Activated T-helper 1 cell treated with anti-CD3 and anti-CD28 coated beads, Interleukin-12 subunit alpha, Interleukin-12 subunit beta, Interleukin-2, Interleukin-4 antibody, amounts not matched to agents 30 ng/mL and 10 ng/mL and 1 ng/mL, durations not matched to agents 14 hours and 24 hours and 36 hours (primary cell): ENCODE data around the gene MRI1. TPM values are rescaled to one million over a fixed set of nuclear protein-coding genes. Genes with fewer than 3 reads are reported as not detected.
"Not testable (repeated sequence)": the region's sequence is repeated elsewhere in the genome, so short reads cannot be mapped to it uniquely, and the experiment has no call there.

Experiments
- DNase-seq: peaks from one replicate; pipeline ENCODE4 v3.0.0; 2021; ENCODE audit warnings: low spot score
- H3K27ac Mint-ChIP-seq: one replicate; pipeline ENCODE4 v1.8.0; 2021; ENCODE audit warnings: mild to moderate bottlenecking, mixed read lengths
- H3K27me3 Mint-ChIP-seq: one replicate; pipeline ENCODE4 v1.8.0; 2022; ENCODE audit warnings: mild to moderate bottlenecking, moderate library complexity, mixed read lengths; ENCODE audit not compliant: insufficient read depth
- H3K36me3 Mint-ChIP-seq: one replicate; pipeline ENCODE4 v1.8.0; 2021; ENCODE audit warnings: low read depth, mixed read lengths
- H3K4me1 Mint-ChIP-seq: one replicate; pipeline ENCODE4 v1.8.0; 2021; ENCODE audit warnings: low read depth, mixed read lengths
- H3K4me3 Mint-ChIP-seq: one replicate; pipeline ENCODE4 v1.8.0; 2021; ENCODE audit warnings: mild to moderate bottlenecking, moderate library complexity, mixed read lengths
- H3K9me3 Mint-ChIP-seq: one replicate; pipeline ENCODE4 v1.8.0; 2021; ENCODE audit warnings: mixed read lengths
- intact Hi-C: fragments of 100-400 bp; cut with micrococcal nuclease; formaldehyde crosslinking; loops from one replicate; pipeline ENCODE4 v1.15.1; 2024
- total RNA-seq: library from RNA; stranded (reverse); gene quantifications from 2 replicates; pipeline ENCODE4 v1.2.3, GENCODE V29; 2022

MRI1 gene
- total RNA-seq, 1 donor from 2014 or later = 46.5 TPM

- DNase-seq = no peak
- Mint-ChIP-seq H3K4me3 (no peak overlapping the region), H3K27ac (no peak overlapping the region), H3K27me3 (no peaks in the 10 kb centered on the region), H3K36me3 (peaks cover 5% of the 10 kb centered on the region), H3K4me1 (peaks cover 26% of the 10 kb centered on the region), H3K9me3 (no peaks in the 10 kb centered on the region)
- intact Hi-C loops = loop anchor here (2.0 kb wide), 1 partner anchor 55 kb away; no protein-coding TSS in a partner anchor
Observed at GRCh38 chr19:13783565-13784500, 19.5 kb downstream of the MRI1 start.

- H3K36me3 Mint-ChIP-seq = no peaks in the 10 kb centered on the region
- H3K4me1 Mint-ChIP-seq = peaks cover 31% of the 10 kb centered on the region
- H3K4me3 Mint-ChIP-seq = peak overlapping the region; percentile 15
- no peaks in the 10 kb centered on the region for H3K27me3 Mint-ChIP-seq
- intact Hi-C loops = loop anchor here (1.0 to 5.0 kb wide), 4 partner anchors 10 to 508 kb away; partner anchors contain the start of gene ZSWIM4
- peak; percentile 45 for DNase-seq
- H3K9me3 Mint-ChIP-seq = no peaks in the 10 kb centered on the region
- peak overlapping the region; percentile 55 for H3K27ac Mint-ChIP-seq
Observed at GRCh38 chr19:13784731-13785452, 20.6 kb downstream of the MRI1 start.

GRCh38 chr19:13788991-13789390 is 24.7 kb downstream of the MRI1 start:
- H3K4me1 Mint-ChIP-seq = peaks cover 32% of the 10 kb centered on the region
- H3K27ac Mint-ChIP-seq = peak overlapping the region; percentile 87
- no peaks in the 10 kb centered on the region for H3K36me3 Mint-ChIP-seq
- H3K9me3 Mint-ChIP-seq = no peaks in the 10 kb centered on the region
- peak; percentile 19 for DNase-seq
- no peaks in the 10 kb centered on the region for H3K27me3 Mint-ChIP-seq
- intact Hi-C loops = loop anchor here (5.0 kb wide), 1 partner anchor 512 kb away; no protein-coding TSS in a partner anchor
- peak overlapping the region; percentile 45 for H3K4me3 Mint-ChIP-seq

- Mint-ChIP-seq H3K27ac (peak overlapping the region; percentile 71), H3K27me3 (no peaks in the 10 kb centered on the region), H3K36me3 (no peaks in the 10 kb centered on the region), H3K4me3 (no peak overlapping the region), H3K9me3 (no peaks in the 10 kb centered on the region), H3K4me1 (peaks cover 35% of the 10 kb centered on the region)
- intact Hi-C loops = no loop called here
- DNase-seq = no peak
Observed at GRCh38 chr19:13790354-13790753, 26.0 kb downstream of the MRI1 start.

GRCh38 chr19:13793317-13793716 is 29.0 kb downstream of the MRI1 start:
- H3K9me3 Mint-ChIP-seq, intact Hi-C loops, DNase-seq, H3K27ac Mint-ChIP-seq, H3K27me3 Mint-ChIP-seq, H3K36me3 Mint-ChIP-seq: not testable (repeated sequence)
- Mint-ChIP-seq H3K4me3 (peak overlapping the region; percentile 99), H3K4me1 (peaks cover 42% of the 10 kb centered on the region)

GRCh38 chr19:13794398-13794756 is 30.1 kb downstream of the MRI1 start:
- no peak for DNase-seq
- intact Hi-C loops = no loop called here
- no peaks in the 10 kb centered on the region for H3K36me3 Mint-ChIP-seq

GRCh38 chr19:13794757-13795589 is 30.7 kb downstream of the MRI1 start, which contains the start of gene ZSWIM4:
TSS of gene ZSWIM4 (plus strand) at chr19:13795443. CDS start at chr19:13795649, 206 bp downstream.
- Mint-ChIP-seq H3K27ac (peak within 1 kb of the TSS; percentile 93), H3K9me3 (no peaks in the 10 kb centered on the region), H3K4me3 (peak within 1 kb of the TSS; percentile 99), H3K27me3 (no peaks in the 10 kb centered on the region), H3K4me1 (peaks cover 33% of the 10 kb centered on the region), H3K36me3 (no peaks in the 10 kb centered on the region)
- DNase-seq = peak; percentile 95
- intact Hi-C loops = loop anchor here (1.0 to 5.0 kb wide), 7 partner anchors 10 to 157 kb away; partner anchors contain the start of genes C19orf53 and DCAF15

More at GRCh38 chr19:13794398-13794756, 30.1 kb downstream of the MRI1 start:
- Mint-ChIP-seq H3K9me3 (no peaks in the 10 kb centered on the region), H3K27me3 (no peaks in the 10 kb centered on the region), H3K4me1 (peaks cover 33% of the 10 kb centered on the region), H3K27ac (peak overlapping the region; percentile 93), H3K4me3 (peak overlapping the region; percentile 99)

- peak overlapping the region; percentile 88 for H3K27ac Mint-ChIP-seq
- H3K27me3 Mint-ChIP-seq = no peaks in the 10 kb centered on the region
- peak overlapping the region; percentile 88 for H3K4me3 Mint-ChIP-seq
- no peak for DNase-seq
- intact Hi-C loops = loop anchor here (1.0 to 5.0 kb wide), 7 partner anchors 10 to 157 kb away; partner anchors contain the start of genes C19orf53 and DCAF15
- peaks cover 29% of the 10 kb centered on the region for H3K4me1 Mint-ChIP-seq
- no peaks in the 10 kb centered on the region for H3K36me3 Mint-ChIP-seq
- no peaks in the 10 kb centered on the region for H3K9me3 Mint-ChIP-seq
Observed at GRCh38 chr19:13795595-13796300, 31.4 kb downstream of the MRI1 start.

- Mint-ChIP-seq H3K4me3 (peak overlapping the region; percentile 88), H3K36me3 (peaks cover 6% of the 10 kb centered on the region)
- intact Hi-C loops = loop anchor here (5.0 kb wide), 1 partner anchor 156 kb away; the partner anchor contains the start of gene DCAF15
Observed at GRCh38 chr19:13796301-13797057, 32.2 kb downstream of the MRI1 start.

GRCh38 chr19:13797058-13797440 is 32.7 kb downstream of the MRI1 start:
- Mint-ChIP-seq H3K27ac (peak overlapping the region; percentile 88), H3K4me1 (peaks cover 29% of the 10 kb centered on the region), H3K27me3 (no peaks in the 10 kb centered on the region), H3K9me3 (no peaks in the 10 kb centered on the region), H3K36me3 (peaks cover 6% of the 10 kb centered on the region), H3K4me3 (peak overlapping the region; percentile 88)
- intact Hi-C loops = loop anchor here (5.0 kb wide), 1 partner anchor 155 kb away; the partner anchor contains the start of gene DCAF15
- no peak for DNase-seq

More at GRCh38 chr19:13796301-13797057, 32.2 kb downstream of the MRI1 start:
- Mint-ChIP-seq H3K4me1 (peaks cover 29% of the 10 kb centered on the region), H3K27me3 (no peaks in the 10 kb centered on the region), H3K9me3 (no peaks in the 10 kb centered on the region), H3K27ac (peak overlapping the region; percentile 88)
- DNase-seq = no peak

- intact Hi-C loops = loop anchor here (5.0 kb wide), 1 partner anchor 154 kb away; the partner anchor contains the start of gene DCAF15
- no peak for DNase-seq
- no peak overlapping the region for H3K4me3 Mint-ChIP-seq
- H3K36me3 Mint-ChIP-seq = peaks cover 8% of the 10 kb centered on the region
- H3K9me3 Mint-ChIP-seq = no peaks in the 10 kb centered on the region
- H3K27ac Mint-ChIP-seq = no peak overlapping the region
- H3K4me1 Mint-ChIP-seq = peaks cover 29% of the 10 kb centered on the region
- no peaks in the 10 kb centered on the region for H3K27me3 Mint-ChIP-seq
Observed at GRCh38 chr19:13797870-13798269, 33.5 kb downstream of the MRI1 start.
